ENCODE results near the gene RBBP5. TPM values are rescaled to one million over a fixed set of nuclear protein-coding genes. Genes with fewer than 3 reads are reported as not detected.

RBBP5 gene
- total RNA-seq, 1 experiment from 2014 or later = 17.3 TPM

DNA sequence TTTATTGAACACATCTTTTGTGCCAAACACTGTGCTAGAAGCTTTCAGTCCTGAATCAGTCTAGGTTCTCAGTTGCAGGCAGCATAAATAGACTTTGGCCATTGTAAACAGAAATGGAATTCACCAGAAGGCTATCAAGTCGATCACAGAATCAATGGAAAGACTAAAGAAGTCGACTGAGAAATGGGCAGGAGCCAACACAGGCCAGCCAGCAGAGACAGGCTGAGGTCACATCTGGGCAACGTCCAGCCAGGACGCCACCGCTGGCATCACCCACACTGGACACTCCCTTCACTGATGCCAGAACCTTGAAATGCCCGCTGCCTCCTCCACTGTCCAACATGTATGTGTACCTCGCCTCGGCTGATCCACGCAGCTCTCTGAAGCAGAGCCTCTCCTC, 84.2 kb downstream of the RBBP5 start:
- Histone ChIP-seq H3K56ac (ENCODE audit: insufficient read length, low read depth, low read length) (no peak overlapping the region), H3K9ac (ENCODE audit: extremely low read depth, insufficient read length, low read length) (no peak overlapping the region), H4K5ac (ENCODE audit: insufficient read length, low read depth, low read length) (no peak overlapping the region), H3K79me1 (ENCODE audit: insufficient read depth, low read depth, low read length, poor library complexity, severe bottlenecking) (no peaks in the 10 kb centered on the region), H3K27ac (ENCODE audit: insufficient read length, low read depth, low read length) (no peak overlapping the region), H3K9me3 (ENCODE audit: control insufficient read depth, low read depth, low read length) (no peaks in the 10 kb centered on the region), H4K91ac (ENCODE audit: insufficient read length, low read depth, low read length) (no peak overlapping the region), H3K4ac (ENCODE audit: low read depth, low read length) (no peak overlapping the region), H3K4me2 (ENCODE audit: insufficient read depth, insufficient read length, low read length) (no peak overlapping the region), H3K27me3 (ENCODE audit: insufficient read depth, low read length) (no peaks in the 10 kb centered on the region; the same call in 1 of the 2 replicates), H2AK5ac (ENCODE audit: insufficient read length, low read length) (no peak overlapping the region), H4K20me1 (ENCODE audit: control insufficient read depth, insufficient read depth, insufficient read length) (no peaks in the 10 kb centered on the region), H2BK120ac (ENCODE audit: low read depth, low read length, poor library complexity, severe bottlenecking) (no peak overlapping the region), H2BK5ac (ENCODE audit: insufficient read length, low read length) (no peak overlapping the region), H2BK20ac (ENCODE audit: low read depth, low read length, poor library complexity, severe bottlenecking) (no peak overlapping the region), H2BK15ac (ENCODE audit: low read depth, low read length) (no peak overlapping the region), H3T11ph (ENCODE audit: low read length) (no peak overlapping the region), H3K14ac (ENCODE audit: insufficient read depth, low read length) (no peak overlapping the region), H2BK12ac (ENCODE audit: insufficient read length, low read depth, low read length) (no peak overlapping the region), H3K23me2 (ENCODE audit: insufficient read length, low read depth, low read length, poor library complexity, severe bottlenecking) (no peaks in the 10 kb centered on the region), H3K4me1 (ENCODE audit: insufficient read depth, low read length) (no peaks in the 10 kb centered on the region), H3K23ac (ENCODE audit: insufficient read length, low read depth, low read length) (no peak overlapping the region), H4K8ac (replicated peaks; ENCODE audit: insufficient read length, low read depth, low read length) (no peak overlapping the region), H3K18ac (ENCODE audit: insufficient read length, low read depth, low read length) (no peak overlapping the region), H2AFZ (ENCODE audit: low read length) (no peak overlapping the region), H3K79me2 (ENCODE audit: insufficient read depth, low read length) (no peaks in the 10 kb centered on the region)
- H3K9me3 Mint-ChIP-seq = no peaks in the 10 kb centered on the region
- TF ChIP-seq, protein P1, sequence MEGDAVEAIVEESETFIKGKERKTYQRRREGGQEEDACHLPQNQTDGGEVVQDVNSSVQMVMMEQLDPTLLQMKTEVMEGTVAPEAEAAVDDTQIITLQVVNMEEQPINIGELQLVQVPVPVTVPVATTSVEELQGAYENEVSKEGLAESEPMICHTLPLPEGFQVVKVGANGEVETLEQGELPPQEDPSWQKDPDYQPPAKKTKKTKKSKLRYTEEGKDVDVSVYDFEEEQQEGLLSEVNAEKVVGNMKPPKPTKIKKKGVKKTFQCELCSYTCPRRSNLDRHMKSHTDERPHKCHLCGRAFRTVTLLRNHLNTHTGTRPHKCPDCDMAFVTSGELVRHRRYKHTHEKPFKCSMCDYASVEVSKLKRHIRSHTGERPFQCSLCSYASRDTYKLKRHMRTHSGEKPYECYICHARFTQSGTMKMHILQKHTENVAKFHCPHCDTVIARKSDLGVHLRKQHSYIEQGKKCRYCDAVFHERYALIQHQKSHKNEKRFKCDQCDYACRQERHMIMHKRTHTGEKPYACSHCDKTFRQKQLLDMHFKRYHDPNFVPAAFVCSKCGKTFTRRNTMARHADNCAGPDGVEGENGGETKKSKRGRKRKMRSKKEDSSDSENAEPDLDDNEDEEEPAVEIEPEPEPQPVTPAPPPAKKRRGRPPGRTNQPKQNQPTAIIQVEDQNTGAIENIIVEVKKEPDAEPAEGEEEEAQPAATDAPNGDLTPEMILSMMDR (conservative IDR thresholded peaks at IDR 0.05) = no peak
- WGBS (ENCODE audit: extremely low coverage, insufficient read length, low lambda C conversion rate) = no CpG with 5 or more reads among the region's 9 CpGs
- no peaks in the 10 kb centered on the region for H3K36me3 Mint-ChIP-seq (ENCODE audit: insufficient read depth in 1 of 3, low read depth in 3 of 3)
- no peak overlapping the region for H3K4me3 Mint-ChIP-seq
- H3K27me3 Mint-ChIP-seq (ENCODE audit: low read depth) = peaks cover 52% of the 10 kb centered on the region
- no peak overlapping the region for H3K27ac Mint-ChIP-seq
- peaks cover 0 to 9% of the 10 kb centered on the region in 2 experiments; a peak in 2 of 4 replicates for H3K4me1 Mint-ChIP-seq
- no peak for DNase-seq

Other genes with a start within 250 kb of the RBBP5 start
- 0.42 and 0.88 TPM in 2 replicates for gene CNTN2, start 78.8 kb downstream of the RBBP5 start, total RNA-seq (2021)
- 2.8 and 3.0 TPM in 2 replicates for gene TMEM81, start 37.5 kb downstream of the RBBP5 start, total RNA-seq (2021)
- gene DSTYK, start 89.7 kb upstream of the RBBP5 start, total RNA-seq (2021) = 7.7 and 8.5 TPM in 2 replicates
- 11.3 and 11.7 TPM in 2 replicates for gene TMCC2, start 106.0 kb upstream of the RBBP5 start, total RNA-seq (2021)
- gene NUAK2, start 199.8 kb upstream of the RBBP5 start, total RNA-seq (2021) = 15.4 and 15.5 TPM in 2 replicates
- 0.96 and 1.0 TPM in 2 replicates for gene KLHDC8A, start 234.9 kb upstream of the RBBP5 start, total RNA-seq (2021)